D721Med (cell line): ENCODE data around the gene ABCA2.

Experiments
- DNase-seq: peaks from one replicate; pipeline ENCODE4 v3.0.0; 2011; ENCODE audit warnings: low spot score; ENCODE audit not compliant: insufficient read length
- FAIRE-seq: peaks from 2 replicates; lab custom pipeline; 2011; peaks lifted over from hg19 to GRCh38; lab: Jason Lieb, UNC
- CTCF ChIP-seq: IDR thresholded peaks from 2 replicates; pipeline ENCODE4 v1.5.1; 2012; ENCODE audit warnings: mild to moderate bottlenecking, control low read depth; ENCODE audit not compliant: insufficient read depth; ENCODE audit errors: missing control alignments

Gene ABCA2

GRCh38 chr9:136975644-136976043, 52.4 kb downstream of the ABCA2 start:
- TF ChIP-seq CTCF, result no peak
- no peak for DNase-seq
- FAIRE-seq, result no peak

- no peak for TF ChIP-seq CTCF
- DNase-seq (no peak), FAIRE-seq (no peak)
Observed at GRCh38 chr9:136974817-136975535, 53.1 kb downstream of the ABCA2 start.

- no peak for FAIRE-seq
- TF ChIP-seq CTCF, result no peak
- DNase-seq, result no peak
Observed at GRCh38 chr9:136973618-136974617, 54.1 kb downstream of the ABCA2 start.

- no peak for DNase-seq
- no peak for FAIRE-seq
- no peak for TF ChIP-seq CTCF
Observed at GRCh38 chr9:136972743-136973142, 55.3 kb downstream of the ABCA2 start.

GRCh38 chr9:136972335-136972734, 55.7 kb downstream of the ABCA2 start:
- FAIRE-seq (no peak), DNase-seq (no peak)
- TF ChIP-seq CTCF, result no peak

GRCh38 chr9:136971746-136972145, 56.3 kb downstream of the ABCA2 start:
- DNase-seq (no peak), FAIRE-seq (no peak)
- TF ChIP-seq CTCF, result no peak
